HepG2 (cell line): ENCODE data around the gene PGAP3. TPM values are rescaled to one million over a fixed set of nuclear protein-coding genes. Genes with fewer than 3 reads are reported as not detected.
A peak's percentile ranks its signal among the peaks of the same experiment; 100 is the strongest.

ENCODE experiments used
- ATAC-seq: fragments of 200-7000 bp; cut with Tn5 transposase; 3 replicates; pipeline ENCODE4 v1.9.1; 2020; ENCODE audit warnings: mild to moderate bottlenecking, moderate library complexity
- BruUV-seq: library from RNA; stranded (reverse); fragments of 400-500 nt; replicated peaks from 2 replicates; lab custom pipeline; 2021; lab: Mats Ljungman, UMichigan
- CTCF ChIA-PET: fragments of 300-600 bp; formaldehyde crosslinking; extraction: SDS; loops from one replicate; lab custom pipeline; 2021; ENCODE audit warnings: low total read pairs, inconsistent platforms, low intra/inter-chr PET ratio; lab: Yijun Ruan, JAX
- POLR2A ChIA-PET: fragments of 350-600 bp; sonication (Branson Sonifier 250); formaldehyde crosslinking; loops from one replicate; lab custom pipeline; 2020; ENCODE audit warnings: antibody characterized with exemption, inconsistent platforms; lab: Yijun Ruan, JAX
- DNase-seq: peaks from one replicate; pipeline ENCODE4 v3.0.0-alpha.2; 2015; ENCODE audit warnings: low spot score
- FAIRE-seq: peaks from 3 replicates; lab custom pipeline; 2011; peaks lifted over from hg19 to GRCh38; lab: Jason Lieb, UNC
- H2AFZ ChIP-seq: one replicate; pipeline ENCODE4 v1.6.1; 2011; ENCODE audit warnings: low read length, inconsistent platforms
- H3K27ac ChIP-seq: fragments of 300-600 bp; 3 replicates; pipeline ENCODE4 v1.8.0; 2011; ENCODE audit warnings: mixed run types, mild to moderate bottlenecking, mixed read lengths, low read length, inconsistent platforms; ENCODE audit not compliant: insufficient read depth; ENCODE audit errors: extremely low read length
- H3K27me3 ChIP-seq, 2 experiments: fragments of 200-600 bp in 1 of 2; 2 replicates in 1 of 2; 3 replicates in 1 of 2; pipeline versions ENCODE4 v1.6.0 to v1.8.0; 2011; ENCODE audit warnings: low read length in 2 of 2, mild to moderate bottlenecking in 2 of 2, moderate library complexity in 2 of 2, inconsistent platforms in 1 of 2; ENCODE audit not compliant: insufficient read depth in 2 of 2, control insufficient read depth in 1 of 2
- H3K36me3 ChIP-seq, 2 experiments: fragments of 200-600 bp in 1 of 2; replicated peaks in 1 of 2; 2 replicates in 1 of 2; 3 replicates in 1 of 2; pipeline versions ENCODE4 v1.5.1 to v1.8.0; 2011; ENCODE audit warnings: low read length in 2 of 2, inconsistent platforms in 1 of 2; ENCODE audit not compliant: insufficient read depth in 2 of 2, control insufficient read depth in 1 of 2
- H3K4me1 ChIP-seq: 2 replicates; pipeline ENCODE4 v1.5.1; 2012; ENCODE audit warnings: low read length, inconsistent platforms; ENCODE audit not compliant: insufficient read depth
- H3K4me2 ChIP-seq: 2 replicates; pipeline ENCODE4 v1.6.0; 2011; ENCODE audit warnings: low read depth, low read length, inconsistent platforms
- H3K4me3 ChIP-seq, 3 experiments: fragments of 200-600 bp in 1 of 3; sonication (generic), shearing (Covaris generic) in 1 of 3; replicated peaks in 1 of 3; 2 replicates each; pipeline ENCODE4 v1.5.1; 2011 to 2016; ENCODE audit warnings: low read length in 3 of 3, inconsistent platforms in 2 of 3, low read depth in 2 of 3, mild to moderate bottlenecking in 2 of 3, control low read depth in 1 of 3, mixed read lengths in 1 of 3; ENCODE audit not compliant: insufficient read depth in 1 of 3
- H3K79me2 ChIP-seq: one replicate; pipeline ENCODE4 v1.6.1; 2011; ENCODE audit warnings: low read length, inconsistent platforms; ENCODE audit not compliant: insufficient read depth
- H3K9ac ChIP-seq: 2 replicates; pipeline ENCODE4 v1.6.0; 2011; ENCODE audit warnings: mild to moderate bottlenecking, low read depth, low read length, inconsistent platforms; ENCODE audit not compliant: insufficient read depth
- H3K9me3 ChIP-seq: 2 replicates; pipeline ENCODE4 v1.5.1; 2012; ENCODE audit warnings: mild to moderate bottlenecking, low read length
- H4K20me1 ChIP-seq: 2 replicates; pipeline ENCODE4 v1.6.0; 2011; ENCODE audit warnings: inconsistent platforms, mild to moderate bottlenecking, low read length, moderate library complexity; ENCODE audit not compliant: insufficient read depth
- FOXK1 ChIP-seq: sonication (generic); formaldehyde crosslinking; IDR thresholded peaks from 2 replicates; pipeline ENCODE4 v1.4.0; 2020; ENCODE audit warnings: low read depth, missing genetic modification reagents, borderline replicate concordance
- IRX3 ChIP-seq: sonication (generic); formaldehyde crosslinking; IDR thresholded peaks from 2 replicates; pipeline ENCODE4 v1.8.1; 2023; ENCODE audit warnings: mild to moderate bottlenecking, low read depth, missing genetic modification reagents, borderline replicate concordance
- JARID2 ChIP-seq: sonication (generic); formaldehyde crosslinking; IDR thresholded peaks from 2 replicates; pipeline ENCODE4 v1.8.1; 2023; ENCODE audit warnings: missing genetic modification reagents, inconsistent platforms; ENCODE audit not compliant: insufficient replicate concordance
- NR2F6 ChIP-seq, 2 experiments: IDR thresholded peaks; 2 replicates each; pipeline ENCODE4 v1.6.1; 2016; ENCODE audit warnings: antibody characterized with exemption in 1 of 2, mild to moderate bottlenecking in 1 of 2
- SIN3A ChIP-seq: IDR thresholded peaks from 2 replicates; pipeline ENCODE4 v1.6.1; 2011; ENCODE audit warnings: low read depth, mild to moderate bottlenecking, control low read depth, low read length, borderline replicate concordance
- TCF12 ChIP-seq, 2 experiments: fragments of 450-650 bp in 1 of 2; sonication (generic) in 1 of 2; formaldehyde crosslinking in 1 of 2; IDR thresholded peaks; 2 replicates each; pipeline versions ENCODE4 v1.6.1 to v1.8.0; 2017 to 2022; ENCODE audit warnings: antibody characterized with exemption in 1 of 2, mild to moderate bottlenecking in 1 of 2, missing genetic modification reagents in 1 of 2, moderate library complexity in 1 of 2
- TFE3 ChIP-seq: IDR thresholded peaks from 2 replicates; pipeline ENCODE4 v1.6.1; 2016
- ZFP62 ChIP-seq: sonication (generic); formaldehyde crosslinking; IDR thresholded peaks from 2 replicates; pipeline ENCODE4 v1.4.0; 2020; ENCODE audit warnings: missing genetic modification reagents
- ZNF530 ChIP-seq: sonication (generic); formaldehyde crosslinking; IDR thresholded peaks from 2 replicates; pipeline ENCODE4 v1.5.0; 2020; ENCODE audit warnings: low read depth, mild to moderate bottlenecking, missing genetic modification reagents
- ZNF687 ChIP-seq: sonication (generic); formaldehyde crosslinking; IDR thresholded peaks from 2 replicates; pipeline ENCODE4 v1.5.1; 2020; ENCODE audit warnings: mild to moderate bottlenecking, missing genetic modification reagents, moderate library complexity
- ZNF766 ChIP-seq: sonication (generic); formaldehyde crosslinking; IDR thresholded peaks from 2 replicates; pipeline ENCODE4 v1.5.0; 2020; ENCODE audit warnings: missing genetic modification reagents, borderline replicate concordance
- WGBS: methylation state at CpG from one replicate; pipeline ENCODE4 v1.1.6; 2017; ENCODE audit warnings: low lambda C conversion rate; 5-methylcytosine and 5-hydroxymethylcytosine counted together
- in situ Hi-C: cut with HindIII; loops from 2 replicates; pipeline ENCODE4 v1.10.0; 2017; ENCODE audit warnings: low pct_unique_long_range_greater_than_20kb; ENCODE audit not compliant: extremely low pct_ligation_motif_present
- intact Hi-C: fragments of 100-400 bp; cut with micrococcal nuclease; formaldehyde crosslinking; loops from one replicate; pipeline ENCODE4 v1.10.0; 2022; ENCODE audit not compliant: unreplicated experiment
- polyA plus RNA-seq, 8 experiments: library from polyadenylated mRNA; depleted of rRNA in 3 of 8; stranded (reverse) in 7 of 8; unstranded in 1 of 8; fragments of >200 nt; fragmentation: Illumina TruSeq in 4 of 8; extraction: Trizol in 4 of 8; gene quantifications; 2 replicates each; pipeline versions ENCODE4 v1.2.1 to v1.2.3, GENCODE V29; 2011 to 2016; ENCODE audit warnings: low read depth in 4 of 8, missing spikeins in 1 of 8, mixed read lengths in 1 of 8; ENCODE audit not compliant: insufficient read depth in 1 of 8
- total RNA-seq, 5 experiments: library from RNA; depleted of rRNA; stranded (reverse); fragments of >200 nt; fragmentation: Illumina TruSeq; extraction: Trizol; gene quantifications; 2 replicates each; pipeline ENCODE4 v1.2.3, GENCODE V29; 2016; ENCODE audit warnings: low read depth in 1 of 5
- TF ChIP-seq, protein P1 (sequence below): sonication (generic); formaldehyde crosslinking; conservative IDR thresholded peaks from 2 replicates; pipeline ENCODE4 v1.4.0; 2020; ENCODE audit warnings: mild to moderate bottlenecking, missing genetic modification reagents, moderate library complexity

The PGAP3 gene
- total and polyA plus RNA-seq, 2 of the 13 experiments (the other 11 are each of a cell fraction or from before 2014, with no cell fraction given), result 11.9 to 14.6 TPM

DNA sequence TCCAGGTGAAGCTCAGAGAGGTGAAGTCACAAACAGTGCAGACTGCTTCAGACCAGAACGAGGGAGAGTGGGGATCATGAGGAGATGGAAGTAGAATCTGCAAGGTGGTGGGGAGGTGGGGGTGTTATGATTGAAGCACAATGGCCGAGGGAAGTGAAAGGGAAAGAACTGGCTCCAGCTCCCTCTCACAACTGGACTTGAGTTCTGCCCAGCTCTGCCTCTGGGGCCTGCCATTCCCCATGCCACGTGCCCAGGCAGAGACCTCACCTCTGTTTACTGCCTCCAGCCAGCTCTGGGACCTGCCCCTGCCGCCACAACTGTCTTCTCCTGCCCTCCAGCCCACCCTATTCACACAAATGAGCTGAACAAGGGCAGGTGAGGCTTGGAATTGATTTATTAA is 17.1 kb downstream of the PGAP3 start:
- CTCF ChIA-PET, result interaction anchor here (1.7 to 8.5 kb wide), 2 partner anchors 49 to 123 kb away, joined by 4 to 136 read pairs; no protein-coding TSS in a partner anchor
- FAIRE-seq, result no peak
- no peak for DNase-seq
- in situ Hi-C loops, result loop anchor here (5.0 kb wide), 2 partner anchors 48 to 82 kb away; no protein-coding TSS in a partner anchor
- Histone ChIP-seq H3K27me3 (peaks cover 11 to 49% of the 10 kb centered on the region in 2 experiments), H3K36me3 (no peaks in the 10 kb centered on the region), H3K4me3 (no peak overlapping the region), H2AFZ (no peak overlapping the region), H3K27ac (no peak overlapping the region), H3K4me2 (no peak overlapping the region), H3K9me3 (no peaks in the 10 kb centered on the region), H4K20me1 (no peaks in the 10 kb centered on the region), H3K79me2 (no peaks in the 10 kb centered on the region), H3K9ac (no peak overlapping the region), H3K4me1 (peaks cover 77% of the 10 kb centered on the region)
- BruUV-seq, result no TSS peak
- 32% methylated on average over 4 of the region's 4 CpGs for WGBS
- POLR2A ChIA-PET, result interaction anchor here (1.2 to 9.4 kb wide), 9 partner anchors 17 to 59 kb away, joined by 3 to 96 read pairs (median 9); partner anchors contain the start of genes ERBB2, MIEN1 and PGAP3
- ATAC-seq, result no peak
- intact Hi-C loops, result loop anchor here (5.0 kb wide), 1 partner anchor 82 kb away; no protein-coding TSS in a partner anchor
- no peak for TF ChIP-seq NR2F6 (IDR thresholded peaks at IDR 0.05)
- no peak for TF ChIP-seq NR2F6 (CRISPR knock-in tag; IDR thresholded peaks at IDR 0.05)
- no peak for TF ChIP-seq ZNF530 (CRISPR knock-in tag)
- TF ChIP-seq ZNF766 (CRISPR knock-in tag), result no peak
- no peak for TF ChIP-seq TCF12 (IDR thresholded peaks at IDR 0.05)
- no peak for TF ChIP-seq TCF12 (CRISPR knock-in tag; IDR thresholded peaks at IDR 0.05)
- TF ChIP-seq TFE3 (CRISPR knock-in tag), result peak; percentile 14; the same call in 1 of the 2 replicates
- TF ChIP-seq SIN3A, result no peak
- TF ChIP-seq ZNF687 (CRISPR knock-in tag), result no peak
- no peak for TF ChIP-seq IRX3 (CRISPR knock-in tag)
- TF ChIP-seq FOXK1 (CRISPR knock-in tag), result no peak
- TF ChIP-seq JARID2 (CRISPR knock-in tag), result no peak
- TF ChIP-seq ZFP62 (CRISPR knock-in tag), result no peak
- TF ChIP-seq, protein P1, sequence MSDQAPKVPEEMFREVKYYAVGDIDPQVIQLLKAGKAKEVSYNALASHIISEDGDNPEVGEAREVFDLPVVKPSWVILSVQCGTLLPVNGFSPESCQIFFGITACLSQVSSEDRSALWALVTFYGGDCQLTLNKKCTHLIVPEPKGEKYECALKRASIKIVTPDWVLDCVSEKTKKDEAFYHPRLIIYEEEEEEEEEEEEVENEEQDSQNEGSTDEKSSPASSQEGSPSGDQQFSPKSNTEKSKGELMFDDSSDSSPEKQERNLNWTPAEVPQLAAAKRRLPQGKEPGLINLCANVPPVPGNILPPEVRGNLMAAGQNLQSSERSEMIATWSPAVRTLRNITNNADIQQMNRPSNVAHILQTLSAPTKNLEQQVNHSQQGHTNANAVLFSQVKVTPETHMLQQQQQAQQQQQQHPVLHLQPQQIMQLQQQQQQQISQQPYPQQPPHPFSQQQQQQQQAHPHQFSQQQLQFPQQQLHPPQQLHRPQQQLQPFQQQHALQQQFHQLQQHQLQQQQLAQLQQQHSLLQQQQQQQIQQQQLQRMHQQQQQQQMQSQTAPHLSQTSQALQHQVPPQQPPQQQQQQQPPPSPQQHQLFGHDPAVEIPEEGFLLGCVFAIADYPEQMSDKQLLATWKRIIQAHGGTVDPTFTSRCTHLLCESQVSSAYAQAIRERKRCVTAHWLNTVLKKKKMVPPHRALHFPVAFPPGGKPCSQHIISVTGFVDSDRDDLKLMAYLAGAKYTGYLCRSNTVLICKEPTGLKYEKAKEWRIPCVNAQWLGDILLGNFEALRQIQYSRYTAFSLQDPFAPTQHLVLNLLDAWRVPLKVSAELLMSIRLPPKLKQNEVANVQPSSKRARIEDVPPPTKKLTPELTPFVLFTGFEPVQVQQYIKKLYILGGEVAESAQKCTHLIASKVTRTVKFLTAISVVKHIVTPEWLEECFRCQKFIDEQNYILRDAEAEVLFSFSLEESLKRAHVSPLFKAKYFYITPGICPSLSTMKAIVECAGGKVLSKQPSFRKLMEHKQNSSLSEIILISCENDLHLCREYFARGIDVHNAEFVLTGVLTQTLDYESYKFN (CRISPR knock-in tag), result no peak
